Type B pancreatic cell (in vitro differentiated cells): ENCODE data around the gene JAK1. TPM values are rescaled to one million over a fixed set of nuclear protein-coding genes. Genes with fewer than 3 reads are reported as not detected.

Experiments
- DNase-seq: peaks from one replicate; pipeline ENCODE4 v3.0.0; 2021; ENCODE audit warnings: mixed read lengths; ENCODE audit not compliant: unreplicated experiment; ENCODE audit errors: extremely low spot score
- H3K27ac Mint-ChIP-seq: 2 replicates; pipeline ENCODE4 v1.8.0; 2021; ENCODE audit warnings: mild to moderate bottlenecking, mixed read lengths
- H3K27me3 Mint-ChIP-seq: 2 replicates; pipeline ENCODE4 v1.8.0; 2021; ENCODE audit warnings: mixed read lengths
- H3K36me3 Mint-ChIP-seq: 2 replicates; pipeline ENCODE4 v1.8.0; 2021; ENCODE audit warnings: mixed read lengths
- H3K4me1 Mint-ChIP-seq: one replicate; pipeline ENCODE4 v1.8.0; 2021; ENCODE audit warnings: mixed read lengths; ENCODE audit not compliant: unreplicated experiment
- H3K4me3 Mint-ChIP-seq: 2 replicates; pipeline ENCODE4 v1.8.0; 2021; ENCODE audit warnings: mild to moderate bottlenecking, mixed read lengths
- H3K9me3 Mint-ChIP-seq: 2 replicates; pipeline ENCODE4 v1.8.0; 2021; ENCODE audit warnings: mixed read lengths
- CTCF ChIP-seq: fragments of 200-600 bp; sonication (generic); conservative IDR thresholded peaks from 2 replicates; pipeline ENCODE4 v1.5.0; 2021; ENCODE audit warnings: antibody characterized with exemption, mild to moderate bottlenecking
- total RNA-seq: library from RNA; stranded (reverse); gene quantifications from 2 replicates; pipeline ENCODE4 v1.2.1, GENCODE V29; 2021; ENCODE audit warnings: low replicate concordance

The JAK1 gene
- total RNA-seq, 1 donor from 2014 or later: 54.8 TPM

- DNase-seq: no peak
- Mint-ChIP-seq H3K27me3 (no peaks in the 10 kb centered on the region), H3K36me3 (peaks cover 11% of the 10 kb centered on the region), H3K27ac (no peak overlapping the region), H3K4me3 (no peak overlapping the region), H3K4me1 (peaks cover 17% of the 10 kb centered on the region), H3K9me3 (no peaks in the 10 kb centered on the region)
- TF ChIP-seq CTCF: no peak
Observed at GRCh38 chr1:64887689-64888217, 78.6 kb downstream of the JAK1 start.

- peaks cover 11% of the 10 kb centered on the region for H3K36me3 Mint-ChIP-seq
- TF ChIP-seq CTCF: no peak
- no peak overlapping the region for H3K4me3 Mint-ChIP-seq
- no peak for DNase-seq
- H3K27me3 Mint-ChIP-seq: no peaks in the 10 kb centered on the region
- no peaks in the 10 kb centered on the region for H3K9me3 Mint-ChIP-seq
- H3K4me1 Mint-ChIP-seq: peaks cover 17% of the 10 kb centered on the region
- no peak overlapping the region for H3K27ac Mint-ChIP-seq
Observed at GRCh38 chr1:64886877-64887276, 79.5 kb downstream of the JAK1 start.

- no peak for DNase-seq
- no peak overlapping the region for H3K4me3 Mint-ChIP-seq
- H3K27ac Mint-ChIP-seq: no peak overlapping the region
- no peak for TF ChIP-seq CTCF
- peaks cover 11% of the 10 kb centered on the region for H3K36me3 Mint-ChIP-seq
- peaks cover 12% of the 10 kb centered on the region for H3K4me1 Mint-ChIP-seq
- no peaks in the 10 kb centered on the region for H3K27me3 Mint-ChIP-seq
- H3K9me3 Mint-ChIP-seq: no peaks in the 10 kb centered on the region
Observed at GRCh38 chr1:64885648-64886047, 80.7 kb downstream of the JAK1 start.

GRCh38 chr1:64884261-64885040 lies 81.9 kb downstream of the JAK1 start:
- H3K27ac Mint-ChIP-seq: no peak overlapping the region
- no peaks in the 10 kb centered on the region for H3K27me3 Mint-ChIP-seq
- H3K4me3 Mint-ChIP-seq: no peak overlapping the region
- peaks cover 11% of the 10 kb centered on the region for H3K36me3 Mint-ChIP-seq
- no peak for TF ChIP-seq CTCF
- DNase-seq: no peak
- H3K9me3 Mint-ChIP-seq: no peaks in the 10 kb centered on the region
- H3K4me1 Mint-ChIP-seq: peaks cover 12% of the 10 kb centered on the region

- H3K36me3 Mint-ChIP-seq: peaks cover 14% of the 10 kb centered on the region
- no peaks in the 10 kb centered on the region for H3K27me3 Mint-ChIP-seq
- H3K27ac Mint-ChIP-seq: no peak overlapping the region
- TF ChIP-seq CTCF: no peak
- no peaks in the 10 kb centered on the region for H3K9me3 Mint-ChIP-seq
- H3K4me3 Mint-ChIP-seq: no peak overlapping the region
- DNase-seq: no peak
- H3K4me1 Mint-ChIP-seq: peaks cover 12% of the 10 kb centered on the region
Observed at GRCh38 chr1:64882574-64883255, 83.6 kb downstream of the JAK1 start.
